Loucy (cell line): ENCODE data around the gene ARL11.

Source experiments
- H2AFZ ChIP-seq: fragments of 200-600 bp; sonication (generic); 2 replicates; pipeline ENCODE4 v1.6.0; 2016; ENCODE audit warnings: antibody characterized with exemption, mild to moderate bottlenecking, low read length, moderate library complexity
- H3F3A ChIP-seq: fragments of 200-600 bp; 2 replicates; pipeline ENCODE4 v1.6.0; 2016; ENCODE audit warnings: antibody characterized with exemption, low read depth, mild to moderate bottlenecking
- H3K27me3 ChIP-seq: fragments of 200-600 bp; sonication (generic); 2 replicates; pipeline ENCODE4 v1.6.1; 2014; ENCODE audit warnings: low read length, mild to moderate bottlenecking; ENCODE audit not compliant: insufficient read depth, poor library complexity, severe bottlenecking
- H3K36me3 ChIP-seq: fragments of 200-600 bp; sonication (generic); 2 replicates; pipeline ENCODE4 v1.6.1; 2016; ENCODE audit warnings: low read length; ENCODE audit not compliant: insufficient read depth
- H3K4me1 ChIP-seq: fragments of 200-600 bp; sonication (generic); 2 replicates; pipeline ENCODE4 v1.5.1; 2014; ENCODE audit warnings: low read length, mild to moderate bottlenecking; ENCODE audit not compliant: insufficient read depth, poor library complexity, severe bottlenecking
- H3K4me2 ChIP-seq: fragments of 200-600 bp; sonication (generic); 2 replicates; pipeline ENCODE4 v1.6.0; 2014; ENCODE audit warnings: antibody characterized with exemption, low read length, low read depth, mild to moderate bottlenecking; ENCODE audit not compliant: poor library complexity, severe bottlenecking
- H3K4me3 ChIP-seq: fragments of 200-600 bp; sonication (generic); 2 replicates; pipeline ENCODE4 v1.5.1; 2014; ENCODE audit warnings: low read length, mild to moderate bottlenecking, mixed read lengths; ENCODE audit not compliant: poor library complexity, severe bottlenecking
- H3K79me2 ChIP-seq: fragments of 200-600 bp; sonication (generic); 2 replicates; pipeline ENCODE4 v1.6.1; 2014; ENCODE audit warnings: low read length; ENCODE audit not compliant: insufficient read depth
- H3K9ac ChIP-seq: fragments of 200-600 bp; sonication (generic); 2 replicates; pipeline ENCODE4 v1.6.0; 2014; ENCODE audit warnings: mild to moderate bottlenecking, low read depth, low read length, moderate library complexity; ENCODE audit not compliant: poor library complexity, severe bottlenecking
- H3K9me2 ChIP-seq: fragments of 200-600 bp; sonication (generic); replicated peaks from 2 replicates; pipeline ENCODE4 v1.6.1; 2016; ENCODE audit warnings: low read depth, low read length, mixed read lengths
- H3K9me3 ChIP-seq: fragments of 200-600 bp; sonication (generic); 2 replicates; pipeline ENCODE4 v1.6.1; 2014; ENCODE audit warnings: mild to moderate bottlenecking, antibody characterized with exemption, low read length, low read depth; ENCODE audit not compliant: insufficient read depth
- H4K20me1 ChIP-seq: fragments of 200-600 bp; sonication (generic); 2 replicates; pipeline ENCODE4 v1.6.0; 2014; ENCODE audit warnings: antibody characterized with exemption, low read length, mild to moderate bottlenecking; ENCODE audit not compliant: insufficient read depth, poor library complexity, severe bottlenecking
- CTCF ChIP-seq: fragments of 200-600 bp; sonication (generic); conservative IDR thresholded peaks from 2 replicates; pipeline ENCODE4 v1.5.1; 2014; ENCODE audit warnings: mild to moderate bottlenecking, antibody characterized with exemption, low read length
- EZH2phosphoT487 ChIP-seq: fragments of 200-600 bp; IDR thresholded peaks from 2 replicates; pipeline ENCODE4 v1.6.1; 2018; ENCODE audit warnings: antibody characterized with exemption, mild to moderate bottlenecking, moderate library complexity, borderline replicate concordance

ARL11 gene

DNA sequence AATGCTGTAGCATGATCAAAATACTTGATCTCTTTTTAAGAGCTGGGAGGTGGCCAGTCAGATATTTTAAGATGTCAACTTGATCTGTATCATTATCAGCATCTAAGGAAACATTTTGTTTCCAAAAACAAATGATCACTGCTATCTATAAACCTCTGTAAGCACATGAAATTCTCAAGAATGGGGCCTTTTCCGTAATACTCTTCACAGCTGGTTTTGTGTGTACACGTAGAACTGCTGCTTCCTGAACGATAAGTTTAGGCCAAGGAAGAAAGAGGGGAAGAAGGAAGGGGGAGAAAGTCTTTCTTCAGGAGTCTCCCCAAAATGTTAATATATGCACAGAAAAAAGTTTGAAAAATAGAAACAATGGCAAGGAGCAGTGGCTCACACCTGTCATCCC, 25.7 kb downstream of the ARL11 start:
- no peaks in the 10 kb centered on the region for H3K9me2 ChIP-seq
- H3K79me2 ChIP-seq = no peaks in the 10 kb centered on the region
- H3F3A ChIP-seq = no peaks in the 10 kb centered on the region
- no peak overlapping the region for H3K4me3 ChIP-seq
- no peaks in the 10 kb centered on the region for H3K4me1 ChIP-seq
- no peak overlapping the region for H3K9ac ChIP-seq
- no peaks in the 10 kb centered on the region for H3K27me3 ChIP-seq
- H3K4me2 ChIP-seq = no peak overlapping the region
- no peaks in the 10 kb centered on the region for H4K20me1 ChIP-seq
- H2AFZ ChIP-seq = no peak overlapping the region
- H3K36me3 ChIP-seq = no peaks in the 10 kb centered on the region
- H3K9me3 ChIP-seq = no peaks in the 10 kb centered on the region
- TF ChIP-seq EZH2phosphoT487 (no peak), CTCF (no peak)

DNA sequence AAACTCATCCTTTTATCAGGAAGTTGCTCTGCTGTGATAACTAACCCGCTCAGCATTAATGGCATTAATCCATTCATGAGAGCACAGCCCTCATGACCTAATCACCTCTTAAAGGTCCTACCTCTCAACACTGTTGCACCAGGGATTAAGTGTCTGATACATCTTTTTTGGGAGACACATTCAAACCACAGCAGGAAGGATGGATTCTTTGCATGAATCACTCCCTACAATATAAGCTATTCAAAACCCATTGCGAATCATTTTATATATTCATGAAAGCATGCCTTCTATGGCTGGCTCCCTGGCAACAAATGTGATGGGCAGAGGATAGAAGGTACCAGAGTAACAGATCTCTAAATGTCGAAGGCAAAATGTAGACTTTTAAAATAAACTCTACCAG, 27.6 kb downstream of the ARL11 start:
- H4K20me1 ChIP-seq = no peaks in the 10 kb centered on the region
- no peaks in the 10 kb centered on the region for H3K79me2 ChIP-seq
- H3K9me2 ChIP-seq = no peaks in the 10 kb centered on the region
- H3F3A ChIP-seq = no peaks in the 10 kb centered on the region
- H3K36me3 ChIP-seq = peaks cover 14% of the 10 kb centered on the region; the same call in 1 of the 2 replicates
- no peaks in the 10 kb centered on the region for H3K9me3 ChIP-seq
- H3K9ac ChIP-seq = no peak overlapping the region
- H3K4me2 ChIP-seq = no peak overlapping the region
- no peak overlapping the region for H2AFZ ChIP-seq
- H3K27me3 ChIP-seq = no peaks in the 10 kb centered on the region
- no peak overlapping the region for H3K4me3 ChIP-seq
- TF ChIP-seq CTCF (no peak), EZH2phosphoT487 (no peak)
- H3K4me1 ChIP-seq = no peaks in the 10 kb centered on the region

- Histone ChIP-seq H3K27me3 (no peaks in the 10 kb centered on the region), H3K9ac (no peak overlapping the region), H3K36me3 (peaks cover 27% of the 10 kb centered on the region; the same call in 1 of the 2 replicates), H3K9me3 (no peaks in the 10 kb centered on the region), H3K4me2 (no peak overlapping the region), H3F3A (no peaks in the 10 kb centered on the region), H3K9me2 (no peaks in the 10 kb centered on the region), H2AFZ (no peak overlapping the region), H3K79me2 (no peaks in the 10 kb centered on the region), H3K4me3 (no peak overlapping the region), H4K20me1 (no peaks in the 10 kb centered on the region), H3K4me1 (no peaks in the 10 kb centered on the region)
- TF ChIP-seq EZH2phosphoT487 = no peak
These were observed 28.9 kb downstream of the ARL11 start for GRCh38 chr13:49657241-49657641.

DNA sequence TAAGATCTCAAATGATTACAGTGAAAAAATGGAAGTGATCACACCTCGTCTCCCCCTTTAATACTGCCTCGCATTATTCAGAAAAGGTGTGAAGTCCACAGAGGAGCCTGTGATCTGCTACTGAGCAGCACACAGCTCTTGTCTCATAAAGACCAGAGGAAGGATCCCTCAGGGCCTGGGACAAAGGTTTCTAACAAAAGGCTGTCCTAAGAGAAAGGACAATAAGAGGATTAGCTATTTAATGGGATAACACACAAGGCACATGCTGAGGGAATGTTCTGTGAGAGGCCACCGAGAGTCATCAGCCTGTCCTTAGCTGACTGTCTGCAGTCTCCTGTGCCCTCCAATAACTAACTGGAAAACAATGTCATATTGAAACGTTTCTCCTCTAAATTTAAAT, 36.3 kb downstream of the ARL11 start:
- TF ChIP-seq EZH2phosphoT487 = no peak
- TF ChIP-seq CTCF = no peak
- H2AFZ ChIP-seq = no peak overlapping the region
- H4K20me1 ChIP-seq = no peaks in the 10 kb centered on the region
- H3K4me2 ChIP-seq = no peak overlapping the region
- no peaks in the 10 kb centered on the region for H3F3A ChIP-seq
- no peaks in the 10 kb centered on the region for H3K79me2 ChIP-seq
- no peaks in the 10 kb centered on the region for H3K4me1 ChIP-seq
- no peaks in the 10 kb centered on the region for H3K9me2 ChIP-seq
- no peak overlapping the region for H3K4me3 ChIP-seq
- H3K36me3 ChIP-seq = peaks cover 54% of the 10 kb centered on the region; the same call in 1 of the 2 replicates
- H3K9ac ChIP-seq = no peak overlapping the region
- no peaks in the 10 kb centered on the region for H3K27me3 ChIP-seq
- no peaks in the 10 kb centered on the region for H3K9me3 ChIP-seq
